SH-SY5Y (cell line): ENCODE measurements around the gene PITPNM3.

Experiments used
- GATA2 ChIP-seq: IDR thresholded peaks from 2 replicates; pipeline ENCODE4 v1.6.1; 2011; ENCODE audit warnings: mild to moderate bottlenecking, low read depth, low read length
- GATA3 ChIP-seq: IDR thresholded peaks from 2 replicates; pipeline ENCODE4 v1.6.1; 2011; ENCODE audit warnings: low read depth, mild to moderate bottlenecking, low read length, moderate library complexity

The PITPNM3 gene

GRCh38 chr17:6556121-6557039, at the start of gene PITPNM3:
Gene PITPNM3, minus strand, starts transcription at chr17:6556555. Its CDS starts 149 bp downstream, at chr17:6556406.
- no peak for TF ChIP-seq GATA2
- TF ChIP-seq GATA3, result no peak

DNA sequence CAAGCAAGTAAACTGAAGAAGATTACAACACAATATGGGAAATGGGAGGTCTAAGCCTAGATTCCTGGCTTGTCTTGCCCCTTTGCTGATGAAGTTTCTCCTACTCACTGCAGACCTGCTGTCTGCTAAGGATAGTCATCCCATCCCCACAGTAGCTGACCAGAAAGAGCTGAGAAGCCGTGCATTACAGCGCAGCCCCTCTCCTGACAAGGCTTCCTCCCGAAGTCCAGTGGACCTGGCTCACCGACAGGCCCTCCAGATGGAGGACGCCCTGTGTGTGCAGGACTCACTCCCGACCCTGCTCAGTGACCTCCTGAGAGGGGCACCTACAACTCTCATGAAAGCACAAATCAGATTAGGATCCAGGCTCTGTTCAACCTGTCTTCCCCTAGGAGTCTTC, 48.8 kb upstream of the PITPNM3 start:
- TF ChIP-seq GATA3 (no peak), GATA2 (no peak)

GRCh38 chr17:6603744-6604325, 47.5 kb upstream of the PITPNM3 start:
- TF ChIP-seq GATA2 (no peak), GATA3 (no peak)

GRCh38 chr17:6602141-6602540, 45.8 kb upstream of the PITPNM3 start:
- TF ChIP-seq GATA3 (no peak), GATA2 (no peak)

- no peak for TF ChIP-seq GATA2
- no peak for TF ChIP-seq GATA3
Measured at GRCh38 chr17:6599364-6599763, 43.0 kb upstream of the PITPNM3 start.

GRCh38 chr17:6597727-6598126, 41.4 kb upstream of the PITPNM3 start:
- TF ChIP-seq GATA3, result no peak
- no peak for TF ChIP-seq GATA2

GRCh38 chr17:6596941-6597340, 40.6 kb upstream of the PITPNM3 start:
- TF ChIP-seq GATA3 (no peak), GATA2 (no peak)

GRCh38 chr17:6596511-6596910, 40.2 kb upstream of the PITPNM3 start:
- TF ChIP-seq GATA2 (no peak), GATA3 (no peak)

DNA sequence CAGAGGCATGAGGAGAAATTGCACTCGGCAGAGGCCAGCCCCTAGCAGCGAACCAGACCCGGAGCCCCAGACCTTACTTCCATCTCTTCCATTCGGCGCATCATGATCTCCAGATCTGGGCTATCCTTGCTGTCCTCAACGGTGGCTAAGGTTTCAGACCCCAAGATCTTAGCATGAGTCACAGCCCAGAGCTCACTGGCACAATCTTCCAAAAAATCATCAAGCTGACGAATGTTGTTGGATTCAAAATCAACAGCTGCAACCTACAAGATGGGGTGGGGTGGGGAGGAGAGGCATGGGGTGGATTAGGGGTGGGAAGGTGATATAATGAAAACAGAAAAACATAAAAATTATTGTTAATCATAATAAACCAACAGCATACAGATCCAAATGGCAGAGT, 39.7 kb upstream of the PITPNM3 start:
- TF ChIP-seq GATA2 (no peak), GATA3 (no peak)

DNA sequence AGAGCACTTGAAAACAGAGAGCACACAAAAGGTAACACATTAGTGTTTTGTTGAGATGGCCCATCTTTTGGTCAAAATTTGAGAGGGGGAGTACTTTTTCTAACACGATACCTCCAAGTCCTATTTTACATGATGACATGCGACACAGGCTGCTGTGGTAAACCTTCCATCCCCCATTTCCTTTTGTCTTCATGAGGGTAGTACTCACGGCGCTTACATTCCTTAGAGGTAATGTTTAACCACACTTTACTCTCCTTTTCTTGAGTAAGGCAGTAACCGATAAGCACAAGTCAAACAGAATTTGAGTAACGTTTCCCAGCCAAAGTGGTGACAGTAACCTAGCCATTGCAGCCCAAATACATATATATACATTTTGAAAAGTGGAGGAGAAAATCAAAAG, 35.8 kb upstream of the PITPNM3 start:
- TF ChIP-seq GATA3, result no peak
- no peak for TF ChIP-seq GATA2

DNA sequence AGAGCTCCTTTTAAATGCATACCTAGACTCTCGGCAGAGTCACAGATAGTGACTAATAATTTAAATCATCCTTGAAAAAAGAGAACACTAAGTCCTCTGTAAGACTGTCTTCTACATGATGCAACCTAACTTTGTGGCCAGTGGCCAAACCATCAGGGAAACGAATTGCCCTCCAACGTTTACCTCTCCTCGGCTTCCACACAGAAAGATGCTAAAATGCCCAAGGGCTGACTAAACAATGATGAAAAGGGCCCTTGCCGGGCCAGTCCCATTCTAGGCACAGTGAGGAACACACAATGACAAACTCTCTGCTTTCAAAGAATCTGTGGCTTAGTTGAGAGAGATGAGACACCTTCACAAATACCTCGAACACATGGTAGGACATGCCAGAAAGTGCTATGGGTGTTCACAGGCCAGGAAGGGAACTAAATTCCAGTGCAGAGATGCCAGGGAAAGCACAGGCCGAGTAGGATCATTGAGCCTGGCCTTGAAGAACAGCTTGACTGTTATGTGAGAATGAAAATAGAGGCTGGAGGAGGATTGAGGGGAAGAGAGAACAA, 35.3 kb upstream of the PITPNM3 start:
- no peak for TF ChIP-seq GATA3
- no peak for TF ChIP-seq GATA2

DNA sequence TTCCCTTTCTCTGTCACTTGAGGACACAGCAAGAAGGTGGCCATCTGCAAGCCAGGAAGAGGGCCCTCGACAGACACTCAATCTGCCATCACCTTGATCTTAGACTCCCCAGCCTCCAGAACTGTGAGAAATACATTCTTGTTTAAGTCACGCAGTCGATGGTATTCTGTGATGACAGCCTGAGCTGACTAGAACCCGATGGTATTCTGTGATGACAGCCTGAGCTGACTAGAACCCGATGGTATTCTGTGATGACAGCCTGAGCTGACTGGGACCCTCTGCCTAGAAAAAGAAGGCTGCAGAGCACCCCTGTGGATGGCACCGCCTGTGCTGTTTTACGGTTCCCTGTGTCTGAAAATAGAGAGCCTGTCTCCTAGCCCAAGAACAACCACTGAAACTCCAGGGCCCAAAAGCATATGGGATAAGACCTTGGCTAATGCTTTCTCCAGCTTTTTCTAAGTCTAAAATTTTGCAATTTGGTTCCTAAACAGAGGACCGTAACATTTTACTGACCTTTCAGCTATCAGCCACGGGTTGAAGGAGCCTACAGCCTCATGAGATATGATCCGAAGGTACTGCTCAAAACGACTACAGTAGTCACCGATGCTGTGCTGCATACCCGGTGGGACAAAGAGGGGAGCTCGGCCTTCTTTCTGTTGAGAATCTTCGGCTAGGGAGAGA, 33.1 kb upstream of the PITPNM3 start:
- TF ChIP-seq GATA2 (no peak), GATA3 (no peak)

- TF ChIP-seq GATA2 (no peak), GATA3 (no peak)
Measured at GRCh38 chr17:6588165-6588564, 31.8 kb upstream of the PITPNM3 start.

- no peak for TF ChIP-seq GATA2
- no peak for TF ChIP-seq GATA3
Measured at GRCh38 chr17:6587310-6587709, 31.0 kb upstream of the PITPNM3 start.

DNA sequence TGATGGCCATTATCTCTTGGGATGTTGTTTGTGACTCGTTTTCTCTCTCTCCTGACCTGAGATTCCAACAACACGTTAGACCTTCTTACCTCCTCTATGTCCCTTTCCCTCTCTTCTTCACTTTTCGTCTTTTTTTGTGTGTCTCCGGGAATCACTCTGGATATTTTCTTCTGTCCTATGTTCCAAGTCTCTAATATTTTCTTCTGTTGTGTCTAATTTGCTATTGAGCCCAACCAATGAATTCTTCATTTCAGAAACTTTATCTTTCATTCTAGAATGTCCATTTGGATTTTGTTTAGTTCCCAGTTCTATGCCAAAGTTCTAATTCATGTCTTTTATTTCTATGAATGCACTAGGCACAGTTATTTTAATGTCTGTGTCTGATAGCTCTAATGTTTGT, 27.1 kb upstream of the PITPNM3 start:
- TF ChIP-seq GATA3 (no peak), GATA2 (no peak)
